Left colon (tissue), 2 donors: Measurements from ENCODE around the gene PPP3CB. TPM values are rescaled to one million over a fixed set of nuclear protein-coding genes. Genes with fewer than 3 reads are reported as not detected.

ENCODE experiments used
- ATAC-seq: fragments of 200-7000 bp; cut with Tn5 transposase; one replicate; pipeline ENCODE4 v1.9.1; 2020; ENCODE audit warnings: mild to moderate bottlenecking, moderate library complexity
- DNase-seq, 2 donors: peaks; one replicate each; pipeline ENCODE4 v3.0.0-alpha.2; 2020
- intact Hi-C, 2 donors: fragments of 100-400 bp; cut with DNase I in 1 of 2; cut with micrococcal nuclease in 1 of 2; formaldehyde crosslinking; loops; one replicate each; pipeline versions ENCODE4 v1.11.2 to v1.14.0; 2022; cut with DNase I, micrococcal nuclease
- total RNA-seq, 2 donors: library from RNA; stranded (reverse); fragmentation: NEBNext Ultra II Directional; extraction: Animal tissue kit (Norgen Biotek cat#: 25700); gene quantifications; one replicate each; pipeline ENCODE4 v1.2.1, GENCODE V29; 2021
- donor health status: DM: no; HTN: no; CAD: no.
- donor health status: DM: yes; HTN: yes; CAD: no.

PPP3CB gene
- total RNA-seq, 2 donors from 2014 or later = 28.8 to 29.3 TPM

DNA sequence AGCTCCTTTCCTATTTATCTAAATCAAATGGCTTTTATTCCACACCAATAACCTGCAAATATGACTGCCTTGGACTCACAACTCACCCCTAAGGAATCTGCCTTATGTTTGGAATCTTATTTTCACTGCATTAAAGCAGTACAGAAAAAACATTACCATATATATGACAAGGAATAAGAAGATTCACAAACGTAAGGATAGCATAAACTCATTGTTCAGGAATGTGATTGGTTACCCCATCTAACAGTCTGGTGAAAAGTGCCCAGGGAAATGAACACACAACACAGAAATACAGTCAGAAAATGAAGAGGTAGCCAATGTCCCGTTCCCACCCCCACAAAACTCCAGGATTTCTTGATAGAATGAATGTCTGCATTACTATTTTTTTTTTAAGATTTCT lies 2.0 kb downstream of the PPP3CB start:
- no peak for ATAC-seq
- intact Hi-C loops = no loop called here

DNA sequence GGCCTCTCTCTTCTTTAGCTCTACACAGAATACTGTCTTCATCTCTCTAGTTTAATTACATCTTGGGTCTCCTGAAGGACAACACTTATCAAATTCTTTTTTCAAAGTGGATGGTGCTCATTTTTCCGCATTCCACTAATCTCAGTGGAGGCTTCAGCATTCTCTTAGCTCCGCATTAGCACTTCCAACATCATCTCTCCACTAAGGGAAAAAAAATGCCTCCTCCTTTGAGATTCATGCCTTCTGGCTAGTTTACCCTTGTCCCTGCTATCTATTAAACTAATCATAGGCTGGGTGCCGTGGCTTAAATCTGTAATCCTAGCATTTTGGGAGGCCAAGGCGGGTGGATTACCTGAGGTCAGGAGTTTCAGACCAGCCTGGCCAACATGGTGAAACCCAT lies 9.2 kb downstream of the PPP3CB start:
- intact Hi-C loops = no loop called here
- no peak for ATAC-seq
- no peak for DNase-seq

More for the DNA sequence above, 2.0 kb downstream of the PPP3CB start:
- DNase-seq = no peak

DNA sequence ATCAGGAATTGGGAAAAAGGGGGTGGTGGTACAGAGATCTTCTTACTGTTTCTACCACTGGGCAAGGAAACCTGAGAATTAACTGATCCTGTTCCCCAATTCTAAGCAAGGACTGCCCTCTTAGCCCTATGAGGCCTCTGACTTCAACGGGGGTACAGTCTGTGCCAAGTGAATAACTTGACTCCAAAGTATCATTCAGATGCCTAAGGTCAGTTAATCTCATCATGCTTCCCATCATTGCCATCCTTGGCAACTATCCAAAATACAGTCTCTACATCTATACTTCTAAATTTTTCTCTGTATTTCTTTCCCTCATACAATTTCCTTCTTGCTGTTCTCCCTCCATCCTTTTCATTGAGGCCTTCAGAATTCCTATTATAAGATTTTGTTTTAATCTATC lies 10.5 kb downstream of the PPP3CB start:
- ATAC-seq = no peak
- DNase-seq = no peak
- intact Hi-C loops = no loop called here

DNA sequence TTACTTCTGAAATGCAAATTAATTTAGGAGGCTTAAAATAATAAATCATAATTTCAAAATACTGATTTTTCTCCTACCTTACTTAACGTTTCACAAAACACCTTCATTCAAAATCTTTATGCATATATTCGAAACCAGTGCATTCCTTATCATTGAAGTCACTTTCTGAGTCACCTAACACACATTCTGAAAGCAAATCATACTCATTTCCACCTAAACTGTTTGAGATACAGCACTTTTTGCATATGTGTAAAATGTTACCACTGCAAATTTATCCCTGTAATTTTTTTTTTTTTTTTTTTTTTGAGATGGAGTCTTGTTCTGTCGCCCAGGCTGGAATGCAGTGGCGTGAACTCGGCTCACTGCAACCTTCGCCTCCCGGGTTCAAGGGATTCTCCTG lies 15.7 kb downstream of the PPP3CB start:
- no peak for DNase-seq
- intact Hi-C loops = no loop called here
- ATAC-seq = no peak

- DNase-seq (no peak), ATAC-seq (no peak)
- intact Hi-C loops = no loop called here
These were observed 17.2 kb downstream of the PPP3CB start for GRCh38 chr10:73478636-73479035.

GRCh38 chr10:73471226-73471625 lies 24.6 kb downstream of the PPP3CB start:
- DNase-seq = no peak
- no peak for ATAC-seq
- intact Hi-C loops = no loop called here

DNA sequence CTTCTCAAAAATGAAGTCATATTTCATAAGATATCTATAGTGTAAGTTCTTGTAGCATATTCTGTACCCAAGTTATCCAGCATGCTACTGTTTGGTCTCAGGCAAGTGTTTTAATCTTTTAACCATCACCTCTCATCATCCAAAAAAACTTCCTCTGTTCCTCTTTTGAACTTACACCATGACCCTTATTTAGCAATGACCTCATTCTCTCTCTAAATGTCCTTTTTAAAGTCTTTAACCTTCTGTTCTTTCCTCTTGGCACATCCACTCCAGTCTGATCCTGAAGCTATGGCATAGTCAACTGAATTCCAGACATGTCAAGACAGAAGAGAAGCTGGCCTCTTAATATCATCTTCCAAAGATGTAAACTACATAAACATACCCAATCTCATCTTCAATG lies 26.2 kb downstream of the PPP3CB start:
- DNase-seq (no peak), ATAC-seq (no peak)
- intact Hi-C loops = no loop called here

GRCh38 chr10:73467206-73467605 lies 28.6 kb downstream of the PPP3CB start:
- no peak for ATAC-seq
- DNase-seq = no peak
- intact Hi-C loops = no loop called here

DNA sequence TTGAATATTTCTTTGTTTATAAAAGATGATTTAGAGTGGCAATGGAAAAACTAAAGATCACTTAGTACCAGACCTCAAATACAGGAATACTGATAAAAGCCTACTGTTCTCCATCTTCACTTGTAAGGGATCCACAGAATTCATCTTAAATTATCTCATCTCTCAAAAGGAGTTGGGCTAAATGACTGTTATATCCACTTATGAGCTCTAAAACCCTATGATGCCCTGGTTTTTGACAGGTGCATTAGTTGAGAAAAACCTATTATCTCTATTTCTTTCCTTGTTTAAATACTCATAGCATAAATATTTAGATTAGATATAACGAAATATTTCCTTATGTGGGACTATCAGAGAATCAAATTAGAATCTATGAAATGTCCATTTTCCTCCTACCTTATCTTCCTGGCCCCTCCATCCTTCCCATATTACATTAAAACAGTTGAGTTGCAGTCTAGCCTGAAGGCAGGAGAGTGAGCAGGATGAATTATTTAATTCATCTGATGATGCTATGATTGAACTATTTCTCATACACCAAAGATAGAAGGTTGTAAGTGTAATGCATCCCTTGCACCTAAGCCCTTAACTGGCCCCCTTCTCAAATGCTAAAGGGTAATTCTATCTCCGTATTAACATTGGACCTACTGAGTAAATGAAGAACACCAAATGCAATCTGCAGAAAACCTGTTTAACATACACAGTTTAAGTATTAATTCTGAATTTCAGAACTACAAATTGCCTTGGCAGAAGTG lies 29.7 kb downstream of the PPP3CB start:
- intact Hi-C loops = no loop called here
- no peak for ATAC-seq
- no peak for DNase-seq

DNA sequence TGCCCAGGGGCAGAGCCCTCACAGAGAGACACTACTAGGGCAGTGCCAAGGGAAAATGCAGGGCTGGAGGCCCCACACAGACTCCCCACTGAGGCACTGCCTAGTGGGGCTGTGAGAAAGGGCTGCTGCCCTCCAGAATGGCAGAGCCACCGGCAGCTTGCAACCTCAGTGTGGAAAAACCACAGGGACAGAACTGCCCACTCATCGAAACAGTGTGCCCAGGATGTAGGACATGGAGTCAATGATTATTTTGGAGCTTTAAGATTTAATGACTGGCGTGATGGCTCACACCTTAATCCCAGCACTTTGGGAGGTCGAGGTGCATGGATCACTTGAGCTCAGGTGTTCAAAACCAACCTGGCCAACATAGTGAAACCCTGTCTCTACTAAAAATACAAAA lies 34.9 kb downstream of the PPP3CB start:
- intact Hi-C loops = no loop called here
- DNase-seq (no peak), ATAC-seq (no peak)

- no peak for DNase-seq
- intact Hi-C loops = no loop called here
- peak; percentile 97 for ATAC-seq
These were observed 36.0 kb downstream of the PPP3CB start for GRCh38 chr10:73459683-73460314.

DNA sequence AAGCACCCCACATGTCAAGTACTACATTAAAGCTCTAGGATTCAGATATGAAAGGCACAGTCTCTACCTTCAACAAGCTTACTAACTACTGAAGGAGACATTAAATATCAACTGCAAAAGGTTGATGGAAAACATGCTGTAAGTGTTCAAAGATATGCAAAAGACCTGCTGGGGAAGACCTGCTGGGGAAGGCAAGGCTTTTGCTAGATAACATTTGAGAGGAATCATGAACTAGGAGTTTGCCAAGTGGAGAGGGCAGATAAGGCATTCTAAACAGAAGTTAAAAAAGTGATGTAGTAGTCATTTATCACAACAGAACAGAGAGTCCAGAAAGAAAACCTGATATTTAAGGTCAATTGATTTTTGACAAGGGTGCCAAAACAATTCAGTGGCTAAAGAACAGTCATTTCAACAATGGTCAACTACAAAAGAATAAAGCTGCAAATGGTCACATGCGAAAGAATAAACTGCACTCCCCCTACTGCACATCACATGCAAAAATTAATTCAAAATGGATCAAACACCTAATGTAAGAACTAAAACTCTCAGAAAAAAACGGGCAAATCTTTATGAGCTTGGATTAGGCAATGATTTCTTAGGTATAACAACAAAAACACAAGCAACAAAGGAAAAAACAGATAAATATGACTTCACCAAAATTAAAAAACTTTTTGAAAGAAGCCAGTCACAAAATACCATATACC lies 39.5 kb downstream of the PPP3CB start:
- intact Hi-C loops = no loop called here
- ATAC-seq (no peak), DNase-seq (no peak)

DNA sequence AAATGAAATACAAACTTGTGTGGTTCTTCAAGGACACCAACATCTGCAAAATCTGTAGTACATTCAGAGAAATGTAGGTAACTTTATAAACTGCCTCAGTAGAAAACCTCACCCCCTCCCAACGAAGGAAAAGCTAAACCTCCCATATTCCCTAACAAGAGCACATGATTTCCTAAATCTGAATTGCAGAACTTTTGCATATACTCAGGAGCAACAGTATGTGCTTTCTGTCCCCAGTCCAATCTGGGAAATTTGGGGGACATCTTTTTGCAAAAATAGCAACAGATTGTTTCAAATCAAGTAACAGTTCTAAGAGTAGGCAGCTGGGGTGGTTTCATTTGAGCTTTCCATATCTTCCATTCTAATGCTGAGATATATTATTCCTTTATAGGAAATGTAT lies 46.7 kb downstream of the PPP3CB start:
- DNase-seq (no peak), ATAC-seq (no peak)
- intact Hi-C loops = no loop called here

GRCh38 chr10:73448384-73448783 lies 47.4 kb downstream of the PPP3CB start:
- intact Hi-C loops = no loop called here
- no peak for ATAC-seq
- DNase-seq = no peak

DNA sequence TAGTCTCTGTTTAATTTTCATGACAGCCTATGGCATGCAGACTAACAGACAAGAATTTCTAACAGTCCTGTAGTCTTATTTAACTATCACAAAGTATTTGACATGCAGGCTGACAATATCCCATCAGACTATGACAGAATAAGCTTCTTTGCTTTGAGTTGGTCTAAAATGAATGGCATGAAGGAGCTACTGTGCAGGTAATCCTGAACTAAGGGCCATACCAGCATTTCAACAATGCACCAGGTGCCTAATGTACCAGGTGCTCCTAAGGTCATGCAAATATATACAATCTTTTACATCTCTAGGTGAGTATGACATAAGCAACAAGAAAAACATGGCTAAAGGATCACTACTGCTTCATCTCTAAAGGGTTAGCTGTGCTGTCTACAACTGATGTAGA lies 48.9 kb downstream of the PPP3CB start:
- DNase-seq (no peak), ATAC-seq (no peak)
- intact Hi-C loops = no loop called here

DNA sequence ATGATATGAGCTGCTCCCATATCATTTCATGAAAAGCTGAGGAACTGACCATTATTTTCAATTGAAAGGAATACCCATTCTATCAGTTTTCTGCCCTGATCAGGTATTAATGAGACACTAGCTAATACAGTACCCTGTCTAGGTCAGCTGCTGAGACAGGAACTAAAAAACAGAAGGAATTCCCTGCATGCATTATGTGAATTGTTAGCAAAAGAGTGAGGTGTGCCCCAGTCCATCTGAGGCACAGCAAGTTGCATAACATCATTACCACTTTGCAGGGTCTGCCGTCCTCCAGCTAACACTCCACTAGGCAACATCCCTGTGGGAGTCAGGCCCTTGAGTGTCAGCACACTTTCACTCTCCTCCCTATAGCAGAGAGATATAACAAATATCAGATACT lies 51.4 kb downstream of the PPP3CB start:
- intact Hi-C loops = no loop called here
- DNase-seq (no peak), ATAC-seq (no peak)

DNA sequence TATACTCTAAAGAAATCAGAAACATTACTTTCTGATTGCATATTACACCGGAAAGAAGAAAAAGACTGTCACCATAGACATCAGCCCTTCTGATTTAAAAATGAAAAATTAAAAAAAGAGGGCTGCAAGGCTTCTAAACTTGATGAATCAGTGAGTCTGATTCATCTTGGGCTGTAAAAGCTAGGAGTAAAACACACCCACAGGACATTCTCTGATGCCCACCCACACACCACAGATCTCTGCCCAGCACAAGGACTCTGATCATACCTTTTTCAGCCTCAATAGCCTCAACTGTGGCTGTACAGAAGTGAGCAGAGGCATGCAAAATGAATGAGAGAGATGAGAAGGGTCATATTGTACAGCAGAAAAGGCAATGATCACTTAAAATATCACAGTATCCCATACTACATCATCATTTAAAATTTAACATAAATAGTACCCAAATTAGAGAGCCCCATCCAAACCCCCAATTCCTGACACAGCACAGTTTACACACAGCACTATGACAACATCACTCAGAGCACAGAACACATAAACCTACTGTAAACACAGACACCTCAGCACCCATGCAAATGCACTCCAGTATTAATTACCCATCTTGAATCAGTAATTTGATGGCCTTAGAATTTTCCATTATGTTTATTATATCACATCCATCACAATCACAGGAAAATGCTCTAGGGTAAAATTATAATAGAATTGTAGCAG lies 56.1 kb downstream of the PPP3CB start:
- ATAC-seq = no peak
- DNase-seq = no peak
- intact Hi-C loops = no loop called here

DNA sequence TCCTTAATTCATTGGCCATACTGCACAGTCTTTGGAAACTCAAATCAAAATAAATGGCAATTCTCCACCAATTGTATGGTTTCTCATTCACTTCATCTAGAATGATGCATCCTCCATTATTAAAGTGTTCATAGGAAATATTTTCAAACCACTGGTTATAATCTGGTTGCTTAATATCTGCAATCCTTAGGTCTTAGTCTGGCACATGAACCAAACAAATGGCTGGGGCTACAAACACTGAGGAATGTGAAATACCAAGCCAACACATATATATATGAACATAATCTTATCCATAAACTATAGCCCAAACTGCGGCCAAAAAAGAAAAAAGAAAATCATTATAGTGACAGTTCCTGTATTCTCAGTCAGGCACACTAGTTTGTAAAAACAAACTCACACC lies 56.8 kb downstream of the PPP3CB start:
- intact Hi-C loops = no loop called here
- ATAC-seq (no peak), DNase-seq (no peak)

DNA sequence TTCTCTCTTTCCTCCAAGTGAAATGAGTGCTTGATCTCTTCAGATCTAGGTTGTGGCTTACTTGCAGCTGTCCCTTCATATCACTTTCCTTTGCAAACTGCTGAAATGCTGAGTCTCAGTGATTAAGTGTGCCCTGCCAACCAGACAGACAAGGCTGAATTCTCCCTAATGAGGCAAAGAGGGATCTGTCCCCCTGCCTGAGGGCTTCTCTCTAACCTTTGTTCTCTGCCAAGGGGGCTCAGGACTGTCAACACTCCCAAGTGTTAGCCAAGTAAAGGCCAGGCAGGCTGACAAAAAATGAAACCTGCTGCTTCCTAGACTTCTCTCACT lies 62.3 kb downstream of the PPP3CB start, which contains the start of gene MSS51:
Gene MSS51, minus strand, starts transcription at position 24 of the 330 bp plus-strand sequence. CDS start 5,277 bp downstream, outside the sequence.
- no peak for ATAC-seq
- intact Hi-C loops = no loop called here
- no peak for DNase-seq
